ENCODE measurements around the gene CST1.
A peak's percentile ranks its signal among the peaks of the same experiment; 100 is the strongest.
"Not testable (repeated sequence)": the region's sequence is repeated elsewhere in the genome, so short reads cannot be mapped to it uniquely, and the experiment has no call there.

Gene CST1

DNA sequence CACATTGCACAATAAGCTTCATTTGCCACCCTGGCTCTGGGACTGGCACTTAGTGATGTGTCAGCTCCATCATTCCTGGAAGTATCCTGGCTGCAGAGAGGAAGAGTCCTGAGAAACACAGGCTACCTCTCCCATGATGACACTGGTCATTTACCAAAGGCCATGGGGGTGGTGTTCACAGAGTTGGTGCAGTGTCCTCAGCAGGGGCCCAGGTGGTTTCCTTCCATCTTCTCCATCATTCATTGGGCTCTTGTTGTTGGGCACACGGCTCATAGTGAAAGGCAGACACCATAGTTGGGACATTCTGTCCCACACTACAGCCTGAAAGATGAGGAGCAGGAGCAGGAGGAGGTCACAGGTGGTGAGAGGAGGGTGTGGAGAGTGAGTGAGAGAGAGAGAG is 15.8 kb upstream of the CST1 start:
- no peak for DNase-seq (ENCODE audit: low read depth in 2 of 2)
- no peak overlapping the region for H3K4me3 ChIP-seq (replicated peaks in 1 of 2; ENCODE audit: low read depth in 2 of 2, low read length in 2 of 2)
- TF ChIP-seq, protein P1, sequence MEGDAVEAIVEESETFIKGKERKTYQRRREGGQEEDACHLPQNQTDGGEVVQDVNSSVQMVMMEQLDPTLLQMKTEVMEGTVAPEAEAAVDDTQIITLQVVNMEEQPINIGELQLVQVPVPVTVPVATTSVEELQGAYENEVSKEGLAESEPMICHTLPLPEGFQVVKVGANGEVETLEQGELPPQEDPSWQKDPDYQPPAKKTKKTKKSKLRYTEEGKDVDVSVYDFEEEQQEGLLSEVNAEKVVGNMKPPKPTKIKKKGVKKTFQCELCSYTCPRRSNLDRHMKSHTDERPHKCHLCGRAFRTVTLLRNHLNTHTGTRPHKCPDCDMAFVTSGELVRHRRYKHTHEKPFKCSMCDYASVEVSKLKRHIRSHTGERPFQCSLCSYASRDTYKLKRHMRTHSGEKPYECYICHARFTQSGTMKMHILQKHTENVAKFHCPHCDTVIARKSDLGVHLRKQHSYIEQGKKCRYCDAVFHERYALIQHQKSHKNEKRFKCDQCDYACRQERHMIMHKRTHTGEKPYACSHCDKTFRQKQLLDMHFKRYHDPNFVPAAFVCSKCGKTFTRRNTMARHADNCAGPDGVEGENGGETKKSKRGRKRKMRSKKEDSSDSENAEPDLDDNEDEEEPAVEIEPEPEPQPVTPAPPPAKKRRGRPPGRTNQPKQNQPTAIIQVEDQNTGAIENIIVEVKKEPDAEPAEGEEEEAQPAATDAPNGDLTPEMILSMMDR (IDR thresholded peaks at IDR 0.05; ENCODE audit: low read depth, low read length) = no peak

GRCh38 chr20:23765578-23765977 is 14.8 kb upstream of the CST1 start:
- TF ChIP-seq, protein P1 (IDR thresholded peaks at IDR 0.05; ENCODE audit: low read depth, low read length) = no peak
- no peak overlapping the region for H3K4me3 ChIP-seq (replicated peaks in 1 of 2; ENCODE audit: low read depth in 2 of 2, low read length in 2 of 2)
- DNase-seq (ENCODE audit: low read depth in 2 of 2) = no peak

DNA sequence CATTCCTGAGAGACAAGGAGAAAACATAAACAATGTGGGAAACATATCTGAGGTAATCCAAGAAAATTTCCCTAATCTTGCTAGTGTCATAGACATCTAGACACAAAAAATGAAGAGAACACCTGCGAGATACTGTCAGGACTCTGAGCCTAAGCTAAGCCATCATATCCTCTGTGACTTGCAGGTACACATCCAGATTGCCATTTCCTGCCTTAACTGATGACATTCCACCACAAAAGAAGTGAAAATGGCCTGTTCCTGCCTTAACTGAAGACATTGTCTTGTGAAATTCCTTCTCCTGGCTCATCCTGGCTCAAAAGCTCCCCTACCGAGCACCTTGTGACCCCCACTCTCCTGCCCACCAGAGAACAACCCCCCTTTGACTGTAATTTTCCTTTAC is 13.9 kb upstream of the CST1 start:
- not testable (repeated sequence) for H3K4me3 ChIP-seq (replicated peaks in 1 of 2; ENCODE audit: low read depth in 2 of 2, low read length in 2 of 2); DNase-seq (ENCODE audit: low read depth in 2 of 2)

DNA sequence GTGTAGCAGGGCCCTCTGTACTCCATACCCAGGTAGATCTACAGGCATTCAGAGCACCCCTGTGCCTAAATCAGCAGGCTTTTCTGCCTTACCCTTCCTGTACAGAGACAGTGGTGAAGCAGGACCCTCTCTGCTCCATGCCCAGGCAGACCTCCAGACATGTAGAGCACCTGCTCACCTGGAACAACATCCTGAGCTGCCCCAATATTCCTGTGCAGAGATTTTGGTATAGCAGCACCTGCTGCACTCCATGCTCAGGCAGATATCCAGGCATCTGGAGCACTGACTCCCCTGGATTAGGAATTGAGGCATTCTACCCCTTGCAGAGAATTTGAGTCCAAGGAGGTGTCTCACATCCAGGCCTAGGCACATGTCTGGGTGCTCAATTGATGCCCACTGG is 12.6 kb upstream of the CST1 start:
- TF ChIP-seq, protein P1 (IDR thresholded peaks at IDR 0.05; ENCODE audit: low read depth, low read length) = no peak
- DNase-seq (ENCODE audit: low read depth in 2 of 2) = no peak
- no peak overlapping the region for H3K4me3 ChIP-seq (replicated peaks in 1 of 2; ENCODE audit: low read depth in 2 of 2, low read length in 2 of 2)

GRCh38 chr20:23759306-23759940 is 8.7 kb upstream of the CST1 start:
- TF ChIP-seq, protein P1 (IDR thresholded peaks at IDR 0.05; ENCODE audit: low read depth, low read length) = no peak
- no peak overlapping the region for H3K4me3 ChIP-seq (replicated peaks in 1 of 2; ENCODE audit: low read depth in 2 of 2, low read length in 2 of 2)
- DNase-seq (ENCODE audit: low read depth in 2 of 2) = no peak

GRCh38 chr20:23756792-23757191 is 6.1 kb upstream of the CST1 start:
- not testable (repeated sequence) for H3K4me3 ChIP-seq (replicated peaks in 1 of 2; ENCODE audit: low read depth in 2 of 2, low read length in 2 of 2); DNase-seq (ENCODE audit: low read depth in 2 of 2)

GRCh38 chr20:23755131-23755611 is 4.4 kb upstream of the CST1 start:
- DNase-seq (ENCODE audit: low read depth in 2 of 2) = peak; percentile 24 to 62
- H3K4me3 ChIP-seq (replicated peaks in 1 of 2; ENCODE audit: low read depth in 2 of 2, low read length in 2 of 2) = not testable (repeated sequence)

GRCh38 chr20:23754731-23755130 is 4.0 kb upstream of the CST1 start:
- TF ChIP-seq, protein P1 (IDR thresholded peaks at IDR 0.05; ENCODE audit: low read depth, low read length) = no peak
- DNase-seq (ENCODE audit: low read depth in 2 of 2) = no peak

More at GRCh38 chr20:23754731-23755130, 4.0 kb upstream of the CST1 start:
- no peak overlapping the region for H3K4me3 ChIP-seq (replicated peaks in 1 of 2; ENCODE audit: low read depth in 2 of 2, low read length in 2 of 2)
